HepG2 (cell line): ENCODE data around the gene LCTL. TPM values are rescaled to one million over a fixed set of nuclear protein-coding genes. Genes with fewer than 3 reads are reported as not detected.
A peak's percentile ranks its signal among the peaks of the same experiment; 100 is the strongest.

ENCODE experiments used
- ATAC-seq: fragments of 200-7000 bp; cut with Tn5 transposase; 3 replicates; pipeline ENCODE4 v1.9.1; 2020; ENCODE audit warnings: mild to moderate bottlenecking, moderate library complexity
- BruUV-seq: library from RNA; stranded (reverse); fragments of 400-500 nt; replicated peaks from 2 replicates; lab custom pipeline; 2021; lab: Mats Ljungman, UMichigan
- CTCF ChIA-PET: fragments of 300-600 bp; formaldehyde crosslinking; extraction: SDS; loops from one replicate; lab custom pipeline; 2021; ENCODE audit warnings: low total read pairs, inconsistent platforms, low intra/inter-chr PET ratio; lab: Yijun Ruan, JAX
- POLR2A ChIA-PET: fragments of 350-600 bp; sonication (Branson Sonifier 250); formaldehyde crosslinking; loops from one replicate; lab custom pipeline; 2020; ENCODE audit warnings: antibody characterized with exemption, inconsistent platforms; lab: Yijun Ruan, JAX
- DNase-seq: peaks from one replicate; pipeline ENCODE4 v3.0.0-alpha.2; 2015; ENCODE audit warnings: low spot score
- FAIRE-seq: peaks from 3 replicates; lab custom pipeline; 2011; peaks lifted over from hg19 to GRCh38; lab: Jason Lieb, UNC
- H2AFZ ChIP-seq: one replicate; pipeline ENCODE4 v1.6.1; 2011; ENCODE audit warnings: low read length, inconsistent platforms
- H3K27ac ChIP-seq: fragments of 300-600 bp; 3 replicates; pipeline ENCODE4 v1.8.0; 2011; ENCODE audit warnings: mixed run types, mild to moderate bottlenecking, mixed read lengths, low read length, inconsistent platforms; ENCODE audit not compliant: insufficient read depth; ENCODE audit errors: extremely low read length
- H3K27me3 ChIP-seq, 2 experiments: fragments of 200-600 bp in 1 of 2; 2 replicates in 1 of 2; 3 replicates in 1 of 2; pipeline versions ENCODE4 v1.6.0 to v1.8.0; 2011; ENCODE audit warnings: low read length in 2 of 2, mild to moderate bottlenecking in 2 of 2, moderate library complexity in 2 of 2, inconsistent platforms in 1 of 2; ENCODE audit not compliant: insufficient read depth in 2 of 2, control insufficient read depth in 1 of 2
- H3K36me3 ChIP-seq, 2 experiments: fragments of 200-600 bp in 1 of 2; replicated peaks in 1 of 2; 2 replicates in 1 of 2; 3 replicates in 1 of 2; pipeline versions ENCODE4 v1.5.1 to v1.8.0; 2011; ENCODE audit warnings: low read length in 2 of 2, inconsistent platforms in 1 of 2; ENCODE audit not compliant: insufficient read depth in 2 of 2, control insufficient read depth in 1 of 2
- H3K4me1 ChIP-seq: 2 replicates; pipeline ENCODE4 v1.5.1; 2012; ENCODE audit warnings: low read length, inconsistent platforms; ENCODE audit not compliant: insufficient read depth
- H3K4me2 ChIP-seq: 2 replicates; pipeline ENCODE4 v1.6.0; 2011; ENCODE audit warnings: low read depth, low read length, inconsistent platforms
- H3K4me3 ChIP-seq, 3 experiments: fragments of 200-600 bp in 1 of 3; sonication (generic), shearing (Covaris generic) in 1 of 3; replicated peaks in 1 of 3; 2 replicates each; pipeline ENCODE4 v1.5.1; 2011 to 2016; ENCODE audit warnings: low read length in 3 of 3, inconsistent platforms in 2 of 3, low read depth in 2 of 3, mild to moderate bottlenecking in 2 of 3, control low read depth in 1 of 3, mixed read lengths in 1 of 3; ENCODE audit not compliant: insufficient read depth in 1 of 3
- H3K79me2 ChIP-seq: one replicate; pipeline ENCODE4 v1.6.1; 2011; ENCODE audit warnings: low read length, inconsistent platforms; ENCODE audit not compliant: insufficient read depth
- H3K9ac ChIP-seq: 2 replicates; pipeline ENCODE4 v1.6.0; 2011; ENCODE audit warnings: mild to moderate bottlenecking, low read depth, low read length, inconsistent platforms; ENCODE audit not compliant: insufficient read depth
- H3K9me3 ChIP-seq: 2 replicates; pipeline ENCODE4 v1.5.1; 2012; ENCODE audit warnings: mild to moderate bottlenecking, low read length
- H4K20me1 ChIP-seq: 2 replicates; pipeline ENCODE4 v1.6.0; 2011; ENCODE audit warnings: inconsistent platforms, mild to moderate bottlenecking, low read length, moderate library complexity; ENCODE audit not compliant: insufficient read depth
- CREB1 ChIP-seq, 2 experiments: fragments of 450-650 bp in 1 of 2; IDR thresholded peaks; 2 replicates each; pipeline ENCODE4 v1.6.1; 2016 to 2017; ENCODE audit warnings: control low read depth in 1 of 2, mild to moderate bottlenecking in 1 of 2, missing compliant biosample characterization in 1 of 2, missing genetic modification characterization in 1 of 2
- CTCF ChIP-seq: sonication (generic); formaldehyde crosslinking; IDR thresholded peaks from 2 replicates; pipeline ENCODE4 v1.5.0; 2020; ENCODE audit warnings: mild to moderate bottlenecking, missing genetic modification reagents, moderate library complexity
- DNMT3B ChIP-seq: conservative IDR thresholded peaks from 2 replicates; pipeline ENCODE4 v1.6.1; 2016; ENCODE audit warnings: missing biosample characterization, control low read depth
- SRY ChIP-seq: sonication (generic); formaldehyde crosslinking; IDR thresholded peaks from 2 replicates; pipeline ENCODE4 v1.8.0; 2022; ENCODE audit warnings: mild to moderate bottlenecking, missing genetic modification reagents
- STAG1 ChIP-seq: sonication (generic); formaldehyde crosslinking; IDR thresholded peaks from 2 replicates; pipeline ENCODE4 v1.4.0; 2020; ENCODE audit warnings: missing genetic modification reagents
- THAP11 ChIP-seq: IDR thresholded peaks from 2 replicates; pipeline ENCODE4 v1.6.1; 2016; ENCODE audit warnings: missing biosample characterization, missing genetic modification reagents
- ZNF143 ChIP-seq: sonication (generic); formaldehyde crosslinking; IDR thresholded peaks from 2 replicates; pipeline ENCODE4 v1.4.0; 2020; ENCODE audit warnings: missing genetic modification reagents
- WGBS: methylation state at CpG from one replicate; pipeline ENCODE4 v1.1.6; 2017; ENCODE audit warnings: low lambda C conversion rate; 5-methylcytosine and 5-hydroxymethylcytosine counted together
- in situ Hi-C: cut with HindIII; loops from 2 replicates; pipeline ENCODE4 v1.10.0; 2017; ENCODE audit warnings: low pct_unique_long_range_greater_than_20kb; ENCODE audit not compliant: extremely low pct_ligation_motif_present
- intact Hi-C: fragments of 100-400 bp; cut with micrococcal nuclease; formaldehyde crosslinking; loops from one replicate; pipeline ENCODE4 v1.10.0; 2022; ENCODE audit not compliant: unreplicated experiment
- polyA plus RNA-seq, 8 experiments: library from polyadenylated mRNA; depleted of rRNA in 3 of 8; stranded (reverse) in 7 of 8; unstranded in 1 of 8; fragments of >200 nt; fragmentation: Illumina TruSeq in 4 of 8; extraction: Trizol in 4 of 8; gene quantifications; 2 replicates each; pipeline versions ENCODE4 v1.2.1 to v1.2.3, GENCODE V29; 2011 to 2016; ENCODE audit warnings: low read depth in 4 of 8, missing spikeins in 1 of 8, mixed read lengths in 1 of 8; ENCODE audit not compliant: insufficient read depth in 1 of 8
- total RNA-seq, 5 experiments: library from RNA; depleted of rRNA; stranded (reverse); fragments of >200 nt; fragmentation: Illumina TruSeq; extraction: Trizol; gene quantifications; 2 replicates each; pipeline ENCODE4 v1.2.3, GENCODE V29; 2016; ENCODE audit warnings: low read depth in 1 of 5

Gene LCTL
- total and polyA plus RNA-seq, 2 of the 13 experiments (the other 11 are each of a cell fraction or from before 2014, with no cell fraction given) = 0.96 to 1.4 TPM

- WGBS = 67% methylated on average over 2 of the region's 8 CpGs
- H2AFZ ChIP-seq = no peak overlapping the region
- H3K27ac ChIP-seq = no peak overlapping the region
- H3K4me3 ChIP-seq = no peak overlapping the region
- no peaks in the 10 kb centered on the region for H3K36me3 ChIP-seq
- TF ChIP-seq DNMT3B (CRISPR knock-in tag) (no peak), ZNF143 (CRISPR knock-in tag) (peak; percentile 60; the same call in 1 of the 2 replicates), THAP11 (CRISPR knock-in tag) (peak; percentile 43; the same call in 1 of the 2 replicates), CREB1 (IDR thresholded peaks at IDR 0.05) (no peak), CREB1 (CRISPR knock-in tag; IDR thresholded peaks at IDR 0.05) (no peak)
- BruUV-seq = no TSS peak
- no peak overlapping the region for H3K4me2 ChIP-seq
- POLR2A ChIA-PET = no interaction called here
- H4K20me1 ChIP-seq = no peaks in the 10 kb centered on the region
- no peaks in the 10 kb centered on the region for H3K27me3 ChIP-seq
- peaks cover 26% of the 10 kb centered on the region for H3K4me1 ChIP-seq
- H3K9me3 ChIP-seq = no peaks in the 10 kb centered on the region
- CTCF ChIA-PET = no interaction called here
- intact Hi-C loops = no loop called here
- DNase-seq (no peak), ATAC-seq (no peak), FAIRE-seq (no peak)
- H3K9ac ChIP-seq = no peak overlapping the region
- H3K79me2 ChIP-seq = no peaks in the 10 kb centered on the region
- in situ Hi-C loops = no loop called here
Observed at GRCh38 chr15:66588971-66589370, 23.2 kb upstream of the LCTL start.

GRCh38 chr15:66588537-66588936 is 22.7 kb upstream of the LCTL start:
- Histone ChIP-seq H3K9me3 (no peaks in the 10 kb centered on the region), H3K27ac (no peak overlapping the region), H3K9ac (no peak overlapping the region), H3K4me1 (peaks cover 30% of the 10 kb centered on the region), H3K79me2 (no peaks in the 10 kb centered on the region), H3K27me3 (no peaks in the 10 kb centered on the region), H3K4me3 (no peak overlapping the region), H3K36me3 (no peaks in the 10 kb centered on the region), H2AFZ (no peak overlapping the region), H4K20me1 (no peaks in the 10 kb centered on the region), H3K4me2 (no peak overlapping the region)
- ChIA-PET POLR2A (no interaction called here), CTCF (no interaction called here)
- ATAC-seq (peak; percentile 66), FAIRE-seq (no peak), DNase-seq (no peak)
- intact Hi-C loops (no loop called here), in situ Hi-C loops (no loop called here)
- 48% methylated on average over 3 of the region's 5 CpGs for WGBS
- BruUV-seq = no TSS peak
- TF ChIP-seq SRY (CRISPR knock-in tag) (no peak), STAG1 (CRISPR knock-in tag) (peak; percentile 33; the same call in 1 of the 2 replicates), CTCF (peak; percentile 58)
